Ishikawa (cell line): Measurements from ENCODE around the gene PAPPA.

Experiments
- CEBPB ChIP-seq: IDR thresholded peaks from 2 replicates; pipeline ENCODE4 v1.6.1; 2012
- CREB1 ChIP-seq: IDR thresholded peaks from 2 replicates; pipeline ENCODE4 v1.6.1; 2012; ENCODE audit warnings: low read depth
- EGR1 ChIP-seq: IDR thresholded peaks from 2 replicates; pipeline ENCODE4 v1.6.1; 2012
- EP300 ChIP-seq: IDR thresholded peaks from 2 replicates; pipeline ENCODE4 v1.6.1; 2012; ENCODE audit warnings: borderline replicate concordance
- FOXM1 ChIP-seq: IDR thresholded peaks from 2 replicates; pipeline ENCODE4 v1.6.1; 2012; ENCODE audit warnings: low read depth, borderline replicate concordance
- MAX ChIP-seq: IDR thresholded peaks from 2 replicates; pipeline ENCODE4 v1.6.1; 2012
- NFIC ChIP-seq: IDR thresholded peaks from 2 replicates; pipeline ENCODE4 v1.6.1; 2012
- RAD21 ChIP-seq: IDR thresholded peaks from 2 replicates; pipeline ENCODE4 v1.6.1; 2012; ENCODE audit warnings: low read depth
- TAF1 ChIP-seq: IDR thresholded peaks from 2 replicates; pipeline ENCODE4 v1.6.1; 2012; ENCODE audit warnings: low read depth, mild to moderate bottlenecking
- TCF12 ChIP-seq: IDR thresholded peaks from 2 replicates; pipeline ENCODE4 v1.6.1; 2012; ENCODE audit warnings: low read depth
- TEAD4 ChIP-seq: IDR thresholded peaks from 2 replicates; pipeline ENCODE4 v1.6.1; 2012
- USF1 ChIP-seq: IDR thresholded peaks from 2 replicates; pipeline ENCODE4 v1.6.1; 2012
- YY1 ChIP-seq: IDR thresholded peaks from 2 replicates; pipeline ENCODE4 v1.6.1; 2012; ENCODE audit warnings: low read depth
- ZBTB7A ChIP-seq: IDR thresholded peaks from 2 replicates; pipeline ENCODE4 v1.6.1; 2012; ENCODE audit warnings: low read depth
- TF ChIP-seq, protein P1 (sequence below): IDR thresholded peaks from 2 replicates; pipeline ENCODE4 v1.6.1; 2012; ENCODE audit warnings: low read depth, mild to moderate bottlenecking

PAPPA gene

DNA sequence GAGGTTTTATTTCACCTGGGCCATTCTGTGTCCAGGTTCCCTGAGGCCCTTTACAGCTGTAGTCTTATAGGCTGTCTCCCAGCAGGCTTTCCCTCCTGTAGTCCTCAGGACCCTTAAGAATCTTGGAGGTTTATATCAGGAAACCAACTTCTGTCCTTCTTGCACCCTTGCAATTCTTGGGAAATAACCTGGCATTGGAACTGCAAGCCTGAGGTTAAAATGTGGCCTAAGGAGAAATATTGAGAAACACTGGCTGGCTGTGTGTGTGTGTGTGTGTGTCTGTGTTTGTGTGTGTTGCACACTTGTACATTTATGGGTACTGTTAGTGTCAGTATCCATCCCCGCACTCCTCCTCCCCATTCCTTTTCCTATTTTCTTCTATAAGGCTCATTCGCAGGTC is 168.9 kb downstream of the PAPPA start:
- TF ChIP-seq TEAD4 (no peak), ZBTB7A (no peak), EP300 (no peak), EGR1 (no peak), CREB1 (no peak), FOXM1 (no peak), TCF12 (no peak), RAD21 (no peak), CEBPB (no peak), TAF1 (no peak), USF1 (no peak), YY1 (no peak), MAX (no peak), NFIC (no peak)
- TF ChIP-seq, protein P1, sequence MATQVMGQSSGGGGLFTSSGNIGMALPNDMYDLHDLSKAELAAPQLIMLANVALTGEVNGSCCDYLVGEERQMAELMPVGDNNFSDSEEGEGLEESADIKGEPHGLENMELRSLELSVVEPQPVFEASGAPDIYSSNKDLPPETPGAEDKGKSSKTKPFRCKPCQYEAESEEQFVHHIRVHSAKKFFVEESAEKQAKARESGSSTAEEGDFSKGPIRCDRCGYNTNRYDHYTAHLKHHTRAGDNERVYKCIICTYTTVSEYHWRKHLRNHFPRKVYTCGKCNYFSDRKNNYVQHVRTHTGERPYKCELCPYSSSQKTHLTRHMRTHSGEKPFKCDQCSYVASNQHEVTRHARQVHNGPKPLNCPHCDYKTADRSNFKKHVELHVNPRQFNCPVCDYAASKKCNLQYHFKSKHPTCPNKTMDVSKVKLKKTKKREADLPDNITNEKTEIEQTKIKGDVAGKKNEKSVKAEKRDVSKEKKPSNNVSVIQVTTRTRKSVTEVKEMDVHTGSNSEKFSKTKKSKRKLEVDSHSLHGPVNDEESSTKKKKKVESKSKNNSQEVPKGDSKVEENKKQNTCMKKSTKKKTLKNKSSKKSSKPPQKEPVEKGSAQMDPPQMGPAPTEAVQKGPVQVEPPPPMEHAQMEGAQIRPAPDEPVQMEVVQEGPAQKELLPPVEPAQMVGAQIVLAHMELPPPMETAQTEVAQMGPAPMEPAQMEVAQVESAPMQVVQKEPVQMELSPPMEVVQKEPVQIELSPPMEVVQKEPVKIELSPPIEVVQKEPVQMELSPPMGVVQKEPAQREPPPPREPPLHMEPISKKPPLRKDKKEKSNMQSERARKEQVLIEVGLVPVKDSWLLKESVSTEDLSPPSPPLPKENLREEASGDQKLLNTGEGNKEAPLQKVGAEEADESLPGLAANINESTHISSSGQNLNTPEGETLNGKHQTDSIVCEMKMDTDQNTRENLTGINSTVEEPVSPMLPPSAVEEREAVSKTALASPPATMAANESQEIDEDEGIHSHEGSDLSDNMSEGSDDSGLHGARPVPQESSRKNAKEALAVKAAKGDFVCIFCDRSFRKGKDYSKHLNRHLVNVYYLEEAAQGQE: no peak

DNA sequence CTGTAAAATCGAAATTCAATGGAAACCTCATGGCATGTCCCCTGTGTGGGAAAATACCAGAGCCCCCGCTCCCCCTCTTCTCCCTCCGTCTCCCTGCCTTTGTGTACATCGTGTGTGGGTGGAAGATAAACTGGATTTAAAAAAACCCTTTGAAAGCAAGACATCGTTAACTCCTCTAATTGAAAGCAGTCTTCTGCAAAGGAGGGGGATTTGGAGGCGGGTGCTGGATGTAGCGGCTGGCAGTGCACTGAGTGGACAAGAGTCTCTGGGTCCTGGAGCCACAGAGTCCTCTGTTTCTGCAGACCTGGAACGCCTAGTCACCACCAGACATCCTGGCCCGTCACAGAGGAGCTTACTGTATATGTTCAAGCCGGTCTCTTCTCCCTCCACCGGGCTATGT is 169.4 kb downstream of the PAPPA start:
- no peak for TF ChIP-seq YY1
- no peak for TF ChIP-seq TEAD4
- no peak for TF ChIP-seq MAX

GRCh38 chr9:116323571-116323970 is 170.0 kb downstream of the PAPPA start:
- no peak for TF ChIP-seq USF1
- TF ChIP-seq TCF12: no peak
- no peak for TF ChIP-seq TAF1
- TF ChIP-seq ZBTB7A: no peak
- TF ChIP-seq EP300: no peak
- TF ChIP-seq TEAD4: no peak
- TF ChIP-seq EGR1: no peak
- no peak for TF ChIP-seq FOXM1
- TF ChIP-seq NFIC: no peak

DNA sequence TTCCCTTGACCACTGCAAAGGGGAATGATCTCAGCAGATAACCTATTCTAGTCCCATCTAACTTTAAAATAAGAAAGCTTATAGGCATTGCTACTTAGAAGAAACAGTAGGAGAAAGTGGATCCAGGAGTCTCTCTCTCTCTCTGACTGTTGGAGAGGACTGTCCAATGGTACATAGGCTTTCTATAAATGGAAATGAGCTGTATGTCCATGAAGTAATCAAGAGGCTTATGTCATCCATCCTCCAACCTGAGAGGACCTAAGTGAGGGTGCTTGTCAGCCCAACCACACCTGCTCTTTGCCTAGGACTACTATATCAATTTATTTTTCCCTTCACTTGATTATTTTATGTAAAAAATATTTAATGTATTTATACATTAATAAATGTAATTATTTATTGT is 172.3 kb downstream of the PAPPA start:
- TF ChIP-seq NFIC: no peak
- TF ChIP-seq CEBPB: no peak
- no peak for TF ChIP-seq ZBTB7A
- TF ChIP-seq, protein P1: no peak
- TF ChIP-seq TAF1: no peak
- TF ChIP-seq TEAD4: no peak
- no peak for TF ChIP-seq FOXM1
- no peak for TF ChIP-seq TCF12

DNA sequence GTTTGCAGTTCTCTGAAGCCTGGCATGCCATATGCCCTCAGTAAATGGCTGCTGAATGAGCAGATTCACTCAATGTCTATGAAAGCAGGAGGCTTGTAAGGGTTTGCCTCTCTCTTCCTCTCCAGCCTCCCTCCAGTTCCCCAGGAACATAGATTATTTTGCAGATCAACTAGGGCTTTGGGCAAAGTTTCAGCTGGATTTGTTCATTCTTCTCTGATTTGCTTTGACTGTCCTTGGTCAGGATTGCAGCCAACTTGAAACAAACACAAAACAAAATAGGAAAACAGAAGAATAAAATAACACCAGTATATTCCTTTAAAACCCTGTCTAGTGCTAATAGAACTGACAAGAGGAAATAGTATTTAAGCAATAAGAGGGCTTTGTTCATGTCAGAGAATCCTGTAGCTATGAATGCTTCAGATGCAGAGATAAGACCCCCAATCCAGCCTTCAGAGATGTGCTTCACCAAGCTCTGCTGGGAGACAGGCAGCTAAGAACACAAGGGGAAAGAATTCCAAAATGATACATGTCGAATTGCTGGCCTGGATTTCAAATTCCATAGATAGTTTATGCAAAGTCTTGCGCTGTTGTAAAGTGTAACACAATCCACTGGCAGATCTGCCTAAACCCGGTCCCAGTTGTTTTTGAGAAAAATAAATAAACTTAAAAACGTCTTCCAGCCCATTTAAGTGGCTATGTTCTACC is 174.3 kb downstream of the PAPPA start:
- TF ChIP-seq YY1: no peak
- TF ChIP-seq TEAD4: no peak
- TF ChIP-seq CREB1: no peak
- TF ChIP-seq, protein P1: no peak
- no peak for TF ChIP-seq TCF12
- TF ChIP-seq FOXM1: no peak
- TF ChIP-seq RAD21: no peak
- TF ChIP-seq EGR1: no peak
- TF ChIP-seq NFIC: no peak
- TF ChIP-seq CEBPB: no peak
- TF ChIP-seq TAF1: no peak
- no peak for TF ChIP-seq MAX
- no peak for TF ChIP-seq ZBTB7A
- TF ChIP-seq EP300: no peak
- TF ChIP-seq USF1: no peak
